A549 treated with Mapracorat at 1 μM for 4 hours (cell line): Measurements from ENCODE around the gene CCDC63. TPM values are rescaled to one million over a fixed set of nuclear protein-coding genes. Genes with fewer than 3 reads are reported as not detected.

ENCODE experiments used
- total RNA-seq: library from RNA; stranded (reverse); fragments of 200-300 nt; extraction: Qiagen RNA extraction; gene quantifications from 5 replicates; pipeline ENCODE4 v1.2.3, GENCODE V29; 2022

The CCDC63 gene
- total RNA-seq = 0.16 TPM in 1 of 5 replicates, not detected in the others

GRCh38 chr12:110846615-110847566 is at the start of gene CCDC63:
TSS of gene CCDC63 (plus strand) at chr12:110846987. CDS start at chr12:110852955, 5,968 bp downstream.

GRCh38 chr12:110920324-110920910 is 73.6 kb downstream of the CCDC63 start, which contains the start of gene MYL2:
TSS of gene MYL2 (minus strand) at chr12:110920579. CDS start at chr12:110920529, 50 bp downstream.

Other genes starting within 250 kb of the CCDC63 start
- 28.3 to 35.2 TPM (median 31.8 TPM) in 5 replicates for gene TCTN1, start 232.9 kb upstream of the CCDC63 start, total RNA-seq
- gene HVCN1, start 157.9 kb upstream of the CCDC63 start, total RNA-seq = 0.38 to 0.98 TPM (median 0.65 TPM) in 5 replicates
- gene PPP1CC, start 104.1 kb upstream of the CCDC63 start, total RNA-seq = 126 to 156 TPM (median 153 TPM) in 5 replicates
- 0.54 to 1.7 TPM (median 0.93 TPM) in 5 replicates for gene MYL2, start 73.6 kb downstream of the CCDC63 start, total RNA-seq
- gene CUX2, start 187.2 kb downstream of the CCDC63 start, total RNA-seq = 0.19 to 0.31 TPM (median 0.27 TPM) in 5 replicates